Ishikawa (cell line): ENCODE results near the gene MBNL3.

ENCODE experiments used
- MAX ChIP-seq: IDR thresholded peaks from 2 replicates; pipeline ENCODE4 v1.6.1; 2012
- NFIC ChIP-seq: IDR thresholded peaks from 2 replicates; pipeline ENCODE4 v1.6.1; 2012
- ZBTB7A ChIP-seq: IDR thresholded peaks from 2 replicates; pipeline ENCODE4 v1.6.1; 2012; ENCODE audit warnings: low read depth

GRCh38 chrX:132444936-132445335 is 43.9 kb downstream of the MBNL3 start:
- TF ChIP-seq MAX: no peak
- no peak for TF ChIP-seq NFIC
- no peak for TF ChIP-seq ZBTB7A
